Middle frontal gyrus (tissue), 1 donor: Measurements from ENCODE around the gene ACYP1.
"Not testable (repeated sequence)": the region's sequence is repeated elsewhere in the genome, so short reads cannot be mapped to it uniquely, and the experiment has no call there.

Source experiments
- DNase-seq: peaks from one replicate; pipeline ENCODE4 v3.0.0-alpha.2; 2015; ENCODE audit warnings: low spot score; ENCODE audit errors: extremely low spot score

ACYP1 gene

GRCh38 chr14:75068294-75069120 lies 4.7 kb upstream of the ACYP1 start:
- no peak for DNase-seq

GRCh38 chr14:75067765-75068164 lies 3.9 kb upstream of the ACYP1 start:
- not testable (repeated sequence) for DNase-seq

DNA sequence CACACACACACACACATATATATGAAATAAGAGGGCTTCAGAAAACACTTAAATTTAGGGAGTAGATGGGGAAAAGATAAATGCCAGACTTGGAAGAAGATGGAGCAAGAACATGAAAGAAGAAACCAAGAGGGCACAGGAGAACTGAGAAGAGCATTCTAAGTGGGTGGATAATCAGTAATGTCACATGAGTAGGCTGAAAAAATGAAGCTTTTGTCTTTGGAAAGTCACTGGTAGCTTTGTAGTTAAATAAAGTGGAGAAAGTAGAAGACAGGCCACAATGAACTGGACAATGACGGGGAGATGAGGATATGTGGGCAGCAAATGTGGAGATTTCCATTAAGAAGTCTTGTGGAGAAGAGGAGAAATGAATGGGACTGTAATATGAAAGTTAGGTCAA lies 3.4 kb upstream of the ACYP1 start:
- DNase-seq: no peak

DNA sequence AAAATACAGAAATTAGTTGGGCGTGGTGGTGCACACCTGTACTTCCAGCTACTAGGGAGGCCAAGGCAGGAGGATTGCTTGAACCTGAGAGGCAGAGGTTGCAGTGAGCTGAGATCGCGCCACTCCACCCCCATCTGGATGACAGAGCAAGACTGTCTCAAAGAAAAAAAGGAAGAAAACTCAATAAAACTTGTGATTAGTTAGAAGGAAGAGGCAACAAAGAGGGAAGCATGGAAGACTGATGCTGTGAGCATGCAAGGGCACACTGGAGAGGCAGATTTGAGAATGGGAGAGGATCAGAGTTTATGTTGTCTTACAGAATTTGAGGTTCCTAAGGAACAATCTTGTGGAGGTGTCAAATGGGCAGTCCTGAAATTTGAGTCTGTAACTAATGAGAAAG lies 2.9 kb upstream of the ACYP1 start:
- DNase-seq: no peak

- DNase-seq: no peak
Observed at GRCh38 chr14:75064205-75064567, 362 bp upstream of the ACYP1 start.

GRCh38 chr14:75063013-75063412 lies 811 bp downstream of the ACYP1 start:
- no peak for DNase-seq

GRCh38 chr14:75060420-75060819 lies 3.4 kb downstream of the ACYP1 start:
- no peak for DNase-seq

DNA sequence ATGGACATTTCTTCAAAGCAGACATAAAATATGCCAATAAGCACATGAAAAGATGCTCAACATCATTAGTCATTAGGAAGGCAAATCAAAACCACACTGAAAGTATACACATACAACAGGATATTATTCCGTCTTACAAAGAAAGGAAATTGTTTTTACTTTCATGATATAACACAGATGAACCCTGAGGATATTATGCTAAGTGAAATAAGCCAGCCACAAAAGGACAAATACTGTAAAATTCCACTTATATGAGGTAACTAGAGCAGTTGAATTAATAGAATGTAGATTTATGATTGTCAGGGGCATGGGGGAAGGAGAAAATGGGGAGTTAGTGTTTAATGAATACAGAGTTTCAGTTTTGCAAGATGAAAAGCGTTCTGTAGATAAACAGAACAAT lies 4.2 kb downstream of the ACYP1 start:
- no peak for DNase-seq

- no peak for DNase-seq
Observed at GRCh38 chr14:75054421-75054820, 9.4 kb downstream of the ACYP1 start.

DNA sequence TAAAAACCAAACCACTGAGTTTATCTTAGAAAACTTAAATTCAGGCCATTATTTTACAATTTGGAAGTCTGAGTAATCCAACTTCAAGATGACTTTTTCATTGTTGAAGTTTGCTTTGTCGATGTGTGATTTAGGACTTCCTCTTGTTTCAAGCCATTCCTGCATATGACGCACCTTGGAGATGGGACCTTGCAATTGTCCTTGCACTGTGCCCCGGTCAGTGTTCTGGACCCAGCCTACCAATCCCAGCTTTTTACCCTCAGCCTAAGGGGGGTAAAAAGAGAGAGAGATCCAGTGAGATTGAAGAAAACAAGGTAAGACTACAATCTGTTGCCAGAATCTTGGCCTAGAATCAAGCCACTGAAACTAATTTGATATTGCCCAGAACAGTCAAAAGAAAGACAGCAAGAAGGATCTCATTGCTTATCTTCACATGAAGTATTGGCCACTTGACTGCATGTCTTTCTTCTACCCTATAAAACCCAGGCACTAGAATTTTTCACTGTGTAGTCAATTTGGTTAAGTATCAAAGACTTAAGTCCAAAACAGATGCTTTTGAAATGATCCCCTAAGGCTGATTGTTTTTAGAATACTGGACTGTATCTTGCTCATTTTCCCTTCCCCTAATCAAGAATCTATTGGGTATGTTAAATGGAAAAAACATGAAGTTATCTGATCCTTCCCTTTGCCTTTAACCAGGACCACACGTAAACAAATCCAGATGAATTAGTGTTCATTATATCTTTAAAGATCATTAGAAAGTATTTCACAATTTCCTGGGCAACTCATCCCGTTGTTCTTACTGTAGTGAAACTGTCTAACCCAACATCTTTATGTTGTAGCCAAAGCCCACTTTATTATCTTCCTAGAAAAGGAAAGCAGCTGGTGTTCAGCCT lies 10.2 kb downstream of the ACYP1 start:
- no peak for DNase-seq

DNA sequence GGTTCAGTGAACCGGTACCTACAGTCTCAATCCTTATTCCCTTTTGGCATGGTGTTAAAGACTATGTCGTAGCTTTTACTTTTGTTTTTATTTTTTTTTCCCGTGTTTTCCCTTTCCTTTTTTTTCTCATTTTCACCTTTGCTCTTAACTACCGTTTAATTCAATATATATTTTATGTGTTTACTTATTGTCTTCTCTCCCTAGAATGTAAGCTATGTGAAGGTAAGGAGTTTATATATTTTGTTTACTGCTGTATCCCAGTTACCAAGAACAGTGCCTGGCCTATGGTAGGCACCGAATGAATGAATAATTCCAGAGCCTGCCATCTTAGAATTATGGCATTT lies 12.3 kb downstream of the ACYP1 start:
- DNase-seq: no peak

GRCh38 chr14:75050852-75051555 lies 12.8 kb downstream of the ACYP1 start, which contains the start of gene MLH3:
TSS of gene MLH3 (minus strand) at chr14:75051467. CDS start at chr14:75049655, 1,812 bp downstream.
- peak; percentile 81 for DNase-seq

DNA sequence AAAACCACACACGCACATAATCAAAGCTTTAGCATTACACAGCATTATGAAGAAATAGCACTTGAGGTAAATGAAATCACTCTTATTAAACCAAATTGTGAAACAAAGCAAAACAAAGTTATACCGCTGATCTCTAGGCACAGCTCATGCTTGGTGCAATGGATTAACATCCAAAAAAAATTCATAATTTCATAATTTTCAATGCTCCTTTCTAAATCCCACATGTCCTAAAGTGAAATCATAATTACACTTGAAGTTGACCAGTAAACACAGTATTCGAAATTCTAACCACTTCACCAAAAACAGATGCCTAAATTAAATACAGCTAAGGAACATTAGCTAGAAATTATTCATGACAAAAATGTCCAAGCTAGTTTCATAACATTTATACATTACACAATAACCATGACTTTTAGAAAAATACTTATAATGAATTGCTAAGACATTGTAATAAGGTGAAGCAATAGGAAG lies 14.1 kb downstream of the ACYP1 start:
- DNase-seq: no peak

- no peak for DNase-seq
Observed at GRCh38 chr14:75049136-75049535, 14.7 kb downstream of the ACYP1 start.

DNA sequence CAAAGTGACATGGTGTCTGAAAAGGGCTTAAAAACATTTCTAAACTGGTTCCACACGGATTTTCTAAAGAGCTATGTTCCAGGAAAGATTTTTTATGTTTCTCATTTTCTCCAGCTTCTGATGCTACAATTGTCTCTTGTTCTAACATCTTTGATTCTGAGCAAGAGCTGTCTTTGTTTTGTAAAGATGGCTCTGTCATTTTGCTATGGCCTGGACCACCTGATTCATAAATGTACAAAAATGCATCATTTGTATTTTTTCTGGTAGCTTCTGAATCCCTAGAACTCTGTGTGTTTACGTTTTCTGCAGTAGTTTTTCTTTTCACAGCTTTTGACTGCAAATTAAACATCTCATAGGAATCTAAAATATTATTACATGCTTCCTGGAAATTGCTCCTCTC lies 15.7 kb downstream of the ACYP1 start:
- DNase-seq: no peak

DNA sequence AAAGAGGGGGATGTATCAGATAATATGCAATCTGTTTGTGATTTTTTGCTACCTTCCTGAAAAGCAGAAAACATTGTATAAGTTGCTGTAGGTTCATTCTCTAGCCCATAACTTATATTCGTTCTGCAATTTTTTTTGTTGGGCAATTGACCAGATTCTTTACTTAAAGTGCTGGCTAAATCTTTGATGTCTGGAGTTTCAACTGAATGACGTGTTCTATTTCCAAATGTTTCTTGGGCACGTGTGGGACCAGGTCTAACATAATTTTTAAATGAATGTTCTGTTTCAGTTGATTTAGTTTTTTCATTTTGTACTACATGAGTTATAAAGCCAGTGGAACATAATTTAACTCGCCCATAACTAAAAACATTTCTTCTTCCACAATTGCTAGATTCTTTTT lies 16.3 kb downstream of the ACYP1 start:
- no peak for DNase-seq

DNA sequence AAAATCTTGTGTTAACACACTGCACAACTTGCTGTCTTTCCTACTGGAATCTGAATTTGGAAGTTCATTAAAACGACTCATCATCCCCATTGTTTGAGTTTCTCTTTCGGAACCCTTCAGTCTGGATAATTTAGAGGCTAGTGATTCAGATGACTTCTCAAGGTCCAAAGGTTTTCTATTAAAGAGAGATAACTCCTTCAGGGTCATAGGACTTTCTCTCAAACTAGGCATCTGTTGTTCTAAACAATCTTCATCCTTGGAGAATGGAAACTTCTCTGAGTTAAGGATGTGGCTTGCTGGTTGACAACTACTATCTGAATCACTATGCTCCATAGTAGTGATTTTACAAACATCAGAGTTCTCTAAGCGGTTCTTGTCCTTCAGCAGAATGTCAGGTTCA lies 16.9 kb downstream of the ACYP1 start:
- DNase-seq: no peak

GRCh38 chr14:75046275-75046674 lies 17.5 kb downstream of the ACYP1 start:
- DNase-seq: no peak

- DNase-seq: no peak
Observed at GRCh38 chr14:75044752-75045151, 19.1 kb downstream of the ACYP1 start.

- DNase-seq: no peak
Observed at GRCh38 chr14:75044322-75044721, 19.5 kb downstream of the ACYP1 start.

GRCh38 chr14:75042035-75042434 lies 21.8 kb downstream of the ACYP1 start:
- no peak for DNase-seq

DNA sequence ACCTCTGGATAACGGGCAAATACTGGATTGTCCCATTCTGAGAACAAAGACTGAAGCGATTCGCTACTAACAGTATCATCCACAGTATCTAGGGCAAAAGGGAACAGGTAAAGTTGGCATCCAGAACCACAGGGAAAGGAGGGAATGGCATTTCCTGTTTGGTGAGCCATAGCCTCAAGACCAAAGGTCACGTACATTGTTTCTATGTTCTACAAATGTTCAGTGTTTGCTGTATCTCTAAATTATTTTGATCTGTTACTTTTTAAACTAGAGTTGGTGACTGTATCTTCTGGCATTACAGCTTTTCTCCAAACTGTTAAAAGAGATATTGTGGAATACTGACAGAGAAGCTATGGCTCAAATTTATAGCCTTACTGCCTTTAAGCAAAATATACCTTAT lies 22.2 kb downstream of the ACYP1 start:
- no peak for DNase-seq
